ENCODE data around the gene MTARC1.

MTARC1 gene

DNA sequence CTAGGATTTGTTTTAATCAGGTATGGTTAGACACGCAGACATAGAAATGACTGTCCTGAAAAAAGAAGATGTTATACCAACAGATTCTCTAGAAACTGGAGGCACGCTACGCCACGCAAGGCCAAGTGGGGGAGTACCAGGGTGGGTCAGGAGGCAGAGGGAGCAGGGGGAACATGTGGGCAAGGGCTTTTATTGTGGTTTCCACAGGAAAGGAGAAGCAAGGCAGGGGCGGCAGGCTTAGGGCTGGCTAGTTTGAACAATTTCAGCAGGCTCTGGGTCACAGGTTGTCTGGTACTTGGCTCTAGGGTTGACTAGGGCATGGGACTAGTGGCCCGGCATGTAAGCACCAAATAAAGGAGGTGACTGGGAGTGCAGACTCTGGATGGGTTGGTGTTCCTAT, 31.4 kb upstream of the MTARC1 start:
- no peak overlapping the region for H3K9ac ChIP-seq
- H4K20me1 ChIP-seq (ENCODE audit: insufficient read depth): no peaks in the 10 kb centered on the region
- no peaks in the 10 kb centered on the region for H3K27me3 ChIP-seq (ENCODE audit: insufficient read depth, low read depth)
- H3K4me2 ChIP-seq: no peak overlapping the region
- no peak overlapping the region for H3K27ac ChIP-seq
- H3K36me3 ChIP-seq (ENCODE audit: insufficient read depth): no peaks in the 10 kb centered on the region
- H3K79me2 ChIP-seq (ENCODE audit: insufficient read depth, low read depth): no peaks in the 10 kb centered on the region
- no peaks in the 10 kb centered on the region for H3K4me1 ChIP-seq (ENCODE audit: low read depth, poor library complexity, severe bottlenecking)
- TF ChIP-seq, protein P1, sequence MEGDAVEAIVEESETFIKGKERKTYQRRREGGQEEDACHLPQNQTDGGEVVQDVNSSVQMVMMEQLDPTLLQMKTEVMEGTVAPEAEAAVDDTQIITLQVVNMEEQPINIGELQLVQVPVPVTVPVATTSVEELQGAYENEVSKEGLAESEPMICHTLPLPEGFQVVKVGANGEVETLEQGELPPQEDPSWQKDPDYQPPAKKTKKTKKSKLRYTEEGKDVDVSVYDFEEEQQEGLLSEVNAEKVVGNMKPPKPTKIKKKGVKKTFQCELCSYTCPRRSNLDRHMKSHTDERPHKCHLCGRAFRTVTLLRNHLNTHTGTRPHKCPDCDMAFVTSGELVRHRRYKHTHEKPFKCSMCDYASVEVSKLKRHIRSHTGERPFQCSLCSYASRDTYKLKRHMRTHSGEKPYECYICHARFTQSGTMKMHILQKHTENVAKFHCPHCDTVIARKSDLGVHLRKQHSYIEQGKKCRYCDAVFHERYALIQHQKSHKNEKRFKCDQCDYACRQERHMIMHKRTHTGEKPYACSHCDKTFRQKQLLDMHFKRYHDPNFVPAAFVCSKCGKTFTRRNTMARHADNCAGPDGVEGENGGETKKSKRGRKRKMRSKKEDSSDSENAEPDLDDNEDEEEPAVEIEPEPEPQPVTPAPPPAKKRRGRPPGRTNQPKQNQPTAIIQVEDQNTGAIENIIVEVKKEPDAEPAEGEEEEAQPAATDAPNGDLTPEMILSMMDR (conservative IDR thresholded peaks at IDR 0.05; ENCODE audit: low read depth, low read length): no peak
- H2AFZ ChIP-seq (ENCODE audit: low read depth): no peak overlapping the region
- no peak overlapping the region for H3K4me3 ChIP-seq (IDR thresholded peaks at IDR 0.05; ENCODE audit: insufficient read depth, low read depth, low read length)

DNA sequence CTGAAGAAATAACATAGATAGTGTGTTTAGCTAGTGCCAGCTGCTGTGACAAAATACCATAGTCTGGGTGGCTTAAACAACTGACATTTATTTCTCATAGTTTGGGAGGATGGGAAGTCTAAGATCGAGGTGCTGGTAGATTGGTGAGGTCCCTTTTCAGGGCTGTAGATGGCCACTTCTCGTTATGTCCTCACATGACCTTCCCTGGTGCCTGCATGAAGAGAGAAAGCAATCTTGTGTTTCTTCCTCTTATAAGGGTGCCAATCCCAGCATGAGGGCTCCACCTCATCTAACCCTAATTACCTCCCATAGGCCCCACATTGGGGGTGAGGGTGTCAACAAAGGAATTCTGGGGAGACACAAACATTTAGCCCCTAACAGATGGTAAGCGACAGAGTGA, 29.3 kb upstream of the MTARC1 start:
- Histone ChIP-seq H4K20me1 (ENCODE audit: insufficient read depth) (no peaks in the 10 kb centered on the region), H3K27ac (no peak overlapping the region), H3K79me2 (ENCODE audit: insufficient read depth, low read depth) (no peaks in the 10 kb centered on the region), H3K4me3 (IDR thresholded peaks at IDR 0.05; ENCODE audit: insufficient read depth, low read depth, low read length) (no peak overlapping the region), H3K4me2 (no peak overlapping the region), H3K36me3 (ENCODE audit: insufficient read depth) (no peaks in the 10 kb centered on the region), H3K9ac (no peak overlapping the region), H2AFZ (ENCODE audit: low read depth) (no peak overlapping the region), H3K4me1 (ENCODE audit: low read depth, poor library complexity, severe bottlenecking) (no peaks in the 10 kb centered on the region), H3K27me3 (ENCODE audit: insufficient read depth, low read depth) (no peaks in the 10 kb centered on the region)
- TF ChIP-seq, protein P1 (conservative IDR thresholded peaks at IDR 0.05; ENCODE audit: low read depth, low read length): no peak

GRCh38 chr1:220759147-220759546, 27.6 kb upstream of the MTARC1 start:
- no peaks in the 10 kb centered on the region for H3K36me3 ChIP-seq (ENCODE audit: insufficient read depth)
- H3K79me2 ChIP-seq (ENCODE audit: insufficient read depth, low read depth): no peaks in the 10 kb centered on the region
- H3K9ac ChIP-seq: no peak overlapping the region
- H3K27ac ChIP-seq: no peak overlapping the region
- H3K4me1 ChIP-seq (ENCODE audit: low read depth, poor library complexity, severe bottlenecking): no peaks in the 10 kb centered on the region
- TF ChIP-seq, protein P1 (conservative IDR thresholded peaks at IDR 0.05; ENCODE audit: low read depth, low read length): no peak
- no peak overlapping the region for H3K4me3 ChIP-seq (IDR thresholded peaks at IDR 0.05; ENCODE audit: insufficient read depth, low read depth, low read length)
- H3K4me2 ChIP-seq: no peak overlapping the region
- H4K20me1 ChIP-seq (ENCODE audit: insufficient read depth): no peaks in the 10 kb centered on the region
- H2AFZ ChIP-seq (ENCODE audit: low read depth): no peak overlapping the region
- H3K27me3 ChIP-seq (ENCODE audit: insufficient read depth, low read depth): no peaks in the 10 kb centered on the region

- no peak overlapping the region for H3K4me2 ChIP-seq
- no peaks in the 10 kb centered on the region for H3K79me2 ChIP-seq (ENCODE audit: insufficient read depth, low read depth)
- H3K9ac ChIP-seq: no peak overlapping the region
- H3K27me3 ChIP-seq (ENCODE audit: insufficient read depth, low read depth): no peaks in the 10 kb centered on the region
- H4K20me1 ChIP-seq (ENCODE audit: insufficient read depth): no peaks in the 10 kb centered on the region
- no peaks in the 10 kb centered on the region for H3K36me3 ChIP-seq (ENCODE audit: insufficient read depth)
- H2AFZ ChIP-seq (ENCODE audit: low read depth): no peak overlapping the region
- H3K4me1 ChIP-seq (ENCODE audit: low read depth, poor library complexity, severe bottlenecking): peaks cover under 1% of the 10 kb centered on the region
- TF ChIP-seq, protein P1 (conservative IDR thresholded peaks at IDR 0.05; ENCODE audit: low read depth, low read length): no peak
- no peak overlapping the region for H3K27ac ChIP-seq
- H3K4me3 ChIP-seq (IDR thresholded peaks at IDR 0.05; ENCODE audit: insufficient read depth, low read depth, low read length): no peak overlapping the region
Observed at GRCh38 chr1:220761688-220762427, 24.9 kb upstream of the MTARC1 start.
